ENCODE measurements around the gene FOXI1.
"Not testable (repeated sequence)": the region's sequence is repeated elsewhere in the genome, so short reads cannot be mapped to it uniquely, and the experiment has no call there.

The FOXI1 gene

DNA sequence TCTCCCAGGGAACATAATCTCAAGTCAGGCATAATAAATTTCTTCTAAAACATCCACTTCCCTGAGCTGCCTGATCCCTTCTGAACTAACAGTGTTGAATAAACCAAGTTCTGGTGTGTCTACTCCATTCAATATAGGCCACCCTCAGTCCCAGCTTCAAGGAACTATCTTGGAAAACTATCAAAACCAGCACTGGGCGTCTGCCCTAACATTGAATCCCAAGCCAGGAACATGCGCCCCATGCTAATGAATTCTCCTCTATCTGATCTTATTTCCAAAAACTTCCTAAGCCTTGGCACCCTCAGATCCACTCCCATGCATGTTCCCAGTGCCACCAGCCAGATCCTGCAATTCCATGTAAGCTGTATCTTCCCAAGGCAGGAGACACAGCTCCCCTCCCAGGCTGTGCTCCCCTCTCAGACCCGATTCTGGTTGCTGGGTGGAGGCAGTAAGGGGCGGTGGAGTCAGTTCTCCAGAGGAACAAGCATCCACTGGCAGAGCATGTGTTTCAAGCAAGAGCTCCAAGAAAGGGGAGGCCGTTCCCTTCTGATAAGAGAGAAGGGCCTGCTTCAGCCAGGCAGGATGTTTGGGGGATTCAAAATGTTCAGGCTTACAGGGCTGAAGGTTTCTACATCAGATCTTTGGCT, 13.1 kb upstream of the FOXI1 start:
- no peak for DNase-seq

DNA sequence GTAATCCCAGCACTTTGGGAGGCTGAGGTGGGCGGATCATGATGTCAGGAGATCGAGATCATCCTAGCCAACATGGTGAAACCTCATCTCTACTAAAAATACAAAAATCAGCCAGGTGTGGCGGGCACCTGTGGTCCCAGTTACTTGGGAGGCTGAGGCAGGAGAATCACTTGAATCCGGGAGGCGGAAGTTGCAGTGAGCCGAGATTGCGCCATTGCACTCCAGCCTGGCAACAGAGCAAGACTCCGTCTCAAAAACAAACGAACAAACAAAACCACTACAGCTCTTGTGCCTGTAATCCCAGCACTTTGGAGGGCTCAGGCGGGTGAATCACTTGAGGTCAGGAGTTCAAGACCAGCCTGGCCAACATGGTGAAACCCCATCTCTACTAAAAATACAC, 11.4 kb upstream of the FOXI1 start:
- DNase-seq = not testable (repeated sequence)

DNA sequence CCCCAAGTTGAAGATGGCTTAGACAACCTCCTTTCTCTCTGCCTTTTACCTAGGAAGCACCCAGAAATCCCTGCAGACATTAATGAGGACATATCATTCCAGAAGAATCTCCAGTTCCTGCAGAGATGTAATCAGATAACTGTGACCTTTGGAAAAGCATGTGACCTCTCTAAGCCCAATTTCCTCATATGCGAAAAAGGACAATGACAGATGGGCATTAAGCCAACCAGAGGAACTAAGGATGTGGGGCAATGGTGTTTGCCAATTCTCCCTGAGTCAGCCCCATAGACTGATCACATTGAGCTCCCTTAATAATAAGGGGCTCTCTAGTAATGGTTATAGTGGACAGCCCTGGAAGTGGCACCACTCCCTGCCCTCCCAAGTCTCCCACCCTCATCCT, 10.1 kb upstream of the FOXI1 start:
- DNase-seq = no peak

DNA sequence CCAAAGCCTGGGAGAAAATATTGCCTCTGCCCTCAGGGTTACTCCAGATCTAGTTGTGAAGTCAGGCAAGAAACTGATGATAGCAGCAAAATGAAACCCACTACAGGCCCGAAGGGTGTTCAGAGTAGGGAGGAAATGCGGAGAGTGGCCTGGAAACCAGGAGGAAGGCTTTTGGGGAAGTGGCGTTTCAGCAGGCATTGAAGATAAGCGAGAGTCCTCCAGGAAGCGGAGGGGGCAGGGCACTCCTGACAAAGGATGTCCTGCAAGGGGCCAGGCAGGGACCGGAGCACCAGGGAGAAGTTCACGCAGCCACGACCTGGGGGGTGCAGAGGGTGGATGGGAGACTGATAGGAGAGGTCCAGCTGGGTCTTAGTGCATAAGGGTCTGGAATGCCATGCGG, 7.8 kb upstream of the FOXI1 start:
- DNase-seq = peak in 2 of 14 donors; percentile 2 to 3

DNA sequence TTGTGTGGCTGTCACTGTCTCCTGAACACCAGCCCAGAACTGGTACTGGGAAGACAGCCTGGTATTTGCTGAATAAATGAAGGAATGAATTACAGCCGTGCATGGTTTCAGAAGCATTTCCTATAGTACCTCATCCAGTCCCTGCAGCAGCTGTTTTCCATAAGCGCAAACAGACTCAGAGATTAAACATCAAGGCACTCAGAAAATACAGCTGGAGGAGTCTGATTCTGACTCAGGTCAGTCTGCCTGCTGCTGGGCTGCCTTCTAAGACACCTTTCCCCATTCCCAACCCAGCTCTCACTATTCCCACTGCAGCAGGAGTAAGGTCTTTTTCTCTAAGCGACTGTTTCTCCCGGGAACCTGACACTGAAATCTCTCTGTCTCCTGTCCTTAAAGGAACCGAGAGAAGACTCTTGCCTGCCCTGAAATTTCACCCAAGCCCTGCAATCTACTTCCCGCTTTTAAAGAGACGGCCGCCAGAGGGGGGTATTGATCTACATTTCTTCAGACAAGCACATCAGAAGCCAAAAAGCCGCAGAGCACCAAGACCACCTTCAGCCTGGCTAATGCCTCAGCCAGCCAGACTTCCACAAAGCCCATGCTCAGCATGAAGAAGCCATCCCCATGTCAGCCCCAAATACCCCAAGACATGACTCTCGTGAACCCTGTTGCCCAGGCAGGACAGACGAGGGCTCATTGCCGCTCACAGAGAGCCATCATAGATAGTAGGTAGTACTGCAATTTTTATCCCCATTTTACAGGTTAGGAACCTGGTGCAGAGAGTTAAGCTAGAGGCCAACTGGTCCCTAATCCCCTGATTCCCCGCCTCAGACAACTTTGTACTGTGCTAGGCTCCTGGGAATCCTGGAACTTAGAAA, 5.4 kb upstream of the FOXI1 start:
- DNase-seq = peak in 12 of 14 donors; percentile 4 to 75 (median 48)

DNA sequence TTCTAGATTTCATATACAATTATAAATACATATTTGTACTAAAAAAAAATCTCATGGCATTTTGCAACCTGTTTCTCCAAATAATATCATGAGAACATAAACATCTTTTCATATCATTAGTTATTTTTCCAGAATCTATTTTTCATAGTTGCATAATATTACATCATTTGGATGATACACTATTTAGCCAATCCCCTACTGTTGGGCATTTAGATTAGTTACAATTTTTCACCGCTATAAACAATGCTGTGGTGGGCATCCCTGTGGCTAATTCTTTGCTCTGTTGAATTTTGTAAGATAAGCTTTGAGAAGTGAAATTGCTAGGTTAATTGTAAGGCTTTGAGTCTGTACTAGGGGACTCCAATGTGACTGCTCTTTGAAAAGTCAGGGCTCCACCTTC, 2.2 kb upstream of the FOXI1 start:
- DNase-seq = no peak

DNA sequence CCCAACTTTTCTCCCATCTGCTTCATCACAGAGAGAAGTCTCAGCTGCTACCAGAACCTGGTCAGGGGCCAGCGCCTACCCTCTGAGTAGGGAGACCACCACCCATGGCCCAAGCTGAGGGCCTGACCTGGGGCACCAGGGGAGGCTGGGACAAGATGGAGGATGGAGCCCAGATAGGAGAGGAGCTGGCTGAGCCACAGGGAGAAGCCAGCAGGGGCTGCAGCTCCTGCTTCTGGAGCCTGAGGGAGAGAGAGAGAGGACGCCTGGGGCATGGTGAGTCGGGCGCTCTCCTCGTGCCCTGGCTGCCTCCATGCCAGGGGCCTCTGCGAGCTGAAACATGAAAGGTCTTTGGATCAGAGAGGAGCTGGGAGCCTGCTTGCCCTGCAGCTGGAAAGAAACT, 1.4 kb upstream of the FOXI1 start:
- DNase-seq = no peak

DNA sequence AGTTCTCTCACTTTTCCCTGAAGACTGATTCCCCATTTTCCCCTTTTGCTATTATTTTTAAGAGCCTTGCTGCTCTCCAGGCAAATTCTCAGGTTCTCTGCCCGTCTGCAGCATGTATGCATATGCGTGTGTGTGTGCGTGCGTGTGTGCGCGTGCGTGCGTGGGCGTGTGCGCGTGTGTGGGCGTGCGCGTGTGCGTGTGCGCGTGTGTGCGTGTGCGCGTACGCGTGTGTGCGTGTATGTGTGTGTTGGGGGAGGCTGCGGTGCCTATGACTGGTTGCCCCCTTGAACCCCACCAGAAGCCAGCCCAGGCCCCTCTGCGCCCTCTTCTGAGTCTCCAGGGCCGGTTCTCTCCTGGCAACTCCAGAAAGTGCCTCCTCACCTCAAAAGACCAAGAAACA, 987 bp upstream of the FOXI1 start:
- DNase-seq = no peak

DNA sequence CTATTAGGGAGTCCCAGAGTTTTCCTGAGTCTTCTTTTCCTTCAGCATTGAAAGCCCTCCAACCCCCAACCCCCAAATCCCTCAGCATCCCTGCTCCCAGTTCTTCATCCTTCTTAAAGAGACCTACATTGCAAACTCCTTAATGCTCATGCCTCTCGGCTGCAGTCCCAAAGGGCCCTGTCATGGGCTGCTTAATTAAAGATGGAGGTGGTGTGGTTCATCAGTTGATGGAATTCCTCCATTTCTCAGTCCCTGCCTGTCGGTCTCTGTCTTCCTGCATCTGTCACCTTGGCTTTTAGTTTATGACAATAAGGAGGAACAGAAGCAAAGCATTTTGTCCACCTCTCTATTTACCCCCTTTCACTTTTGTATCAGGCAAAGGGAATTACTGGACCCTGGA, 2.0 kb downstream of the FOXI1 start:
- no peak for DNase-seq

DNA sequence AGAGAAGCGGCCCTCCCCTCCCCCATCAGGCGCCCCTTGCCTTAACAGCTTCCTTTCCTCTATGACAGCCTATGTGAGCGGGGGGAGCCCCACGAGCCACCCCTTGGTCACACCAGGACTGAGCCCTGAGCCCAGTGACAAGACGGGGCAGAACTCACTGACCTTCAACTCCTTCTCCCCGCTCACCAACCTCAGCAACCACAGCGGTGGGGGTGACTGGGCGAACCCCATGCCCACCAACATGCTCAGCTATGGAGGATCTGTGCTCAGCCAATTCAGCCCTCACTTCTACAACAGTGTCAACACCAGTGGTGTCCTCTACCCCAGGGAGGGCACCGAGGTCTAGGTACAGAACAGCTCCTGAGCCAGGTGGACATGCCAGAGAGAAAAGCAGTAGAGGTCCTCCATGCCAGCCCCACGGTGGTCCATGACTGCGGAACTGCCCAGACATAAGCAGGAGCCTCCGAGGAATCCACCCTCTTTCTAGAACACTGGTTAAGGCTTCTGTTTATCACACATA, 2.6 kb downstream of the FOXI1 start:
- DNase-seq = no peak

DNA sequence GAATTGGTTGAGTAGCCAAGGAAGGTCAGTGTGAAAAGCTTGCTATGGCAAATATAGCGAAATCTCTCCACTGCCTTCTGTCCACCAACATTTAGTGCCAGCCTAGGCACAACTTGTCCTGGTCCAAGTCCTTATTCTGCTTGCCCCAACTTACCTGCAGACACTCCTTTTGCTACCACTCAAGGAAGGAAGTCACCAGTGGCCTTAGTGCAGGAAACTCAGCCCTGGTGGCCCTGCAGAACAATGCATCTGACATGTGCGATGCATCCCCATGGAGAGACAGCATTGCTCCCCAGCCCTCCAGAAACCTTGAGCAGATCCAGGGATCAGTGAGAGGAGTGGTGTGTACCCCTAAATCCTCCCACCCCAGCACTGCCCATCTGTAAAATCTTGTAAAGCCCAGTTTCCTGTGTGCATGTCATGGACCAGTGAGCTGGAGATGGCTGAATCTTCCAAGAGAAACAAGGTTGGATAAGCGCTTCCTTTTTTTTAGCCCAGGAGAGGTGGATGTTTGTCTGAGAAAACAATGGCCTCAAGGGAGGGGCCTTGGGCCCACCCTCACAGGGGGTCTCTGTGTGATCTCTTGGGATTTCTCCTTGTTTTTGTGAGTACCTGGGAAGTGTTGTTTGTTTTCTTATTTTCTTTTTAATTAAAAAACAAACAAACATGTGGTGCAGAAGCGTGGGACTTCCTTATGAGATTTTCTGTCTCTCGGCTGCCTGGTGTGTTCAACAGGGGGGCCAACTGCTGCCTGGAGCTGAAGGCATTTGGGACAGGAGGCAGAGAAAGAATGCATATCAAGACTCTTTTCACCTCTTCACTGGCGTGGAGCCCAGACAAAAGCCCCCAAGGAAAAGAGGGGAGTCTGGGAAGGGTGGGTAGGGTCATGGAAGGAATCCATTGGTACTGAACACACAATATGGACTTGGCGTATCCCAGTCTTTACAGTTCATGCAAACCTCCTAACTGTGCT, 3.6 kb downstream of the FOXI1 start:
- no peak for DNase-seq

DNA sequence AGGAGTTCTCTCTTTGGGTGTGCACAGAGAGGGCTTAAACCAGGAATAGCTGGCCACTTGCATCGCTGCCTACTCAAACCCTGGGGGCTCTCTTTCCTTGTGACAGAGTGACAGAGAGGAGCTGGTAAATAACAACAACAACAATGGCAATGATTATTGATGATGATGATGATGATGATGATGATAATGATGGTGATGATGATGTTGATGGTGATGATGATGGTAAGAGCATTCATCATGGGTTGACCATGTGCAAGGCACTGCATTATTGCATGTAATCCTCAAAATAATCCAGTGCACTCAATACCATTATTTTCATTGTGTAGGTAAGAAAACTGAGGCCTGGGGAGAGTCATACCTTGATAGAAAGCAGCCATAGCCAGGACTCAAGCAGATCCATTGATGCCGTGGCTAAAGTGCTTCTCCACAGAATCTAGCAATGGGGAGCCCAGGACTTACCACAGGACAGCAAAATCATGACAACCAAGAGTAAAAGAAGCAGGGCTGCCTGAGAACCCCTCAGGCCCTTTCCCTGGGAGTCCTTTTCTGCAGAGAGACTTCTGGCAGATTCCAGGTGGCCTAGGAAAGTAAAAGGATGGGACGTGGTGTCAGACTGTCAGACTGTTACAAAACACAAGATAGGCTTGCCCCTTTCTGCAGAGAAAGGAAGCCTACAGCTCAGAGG, 4.8 kb downstream of the FOXI1 start:
- DNase-seq = no peak

DNA sequence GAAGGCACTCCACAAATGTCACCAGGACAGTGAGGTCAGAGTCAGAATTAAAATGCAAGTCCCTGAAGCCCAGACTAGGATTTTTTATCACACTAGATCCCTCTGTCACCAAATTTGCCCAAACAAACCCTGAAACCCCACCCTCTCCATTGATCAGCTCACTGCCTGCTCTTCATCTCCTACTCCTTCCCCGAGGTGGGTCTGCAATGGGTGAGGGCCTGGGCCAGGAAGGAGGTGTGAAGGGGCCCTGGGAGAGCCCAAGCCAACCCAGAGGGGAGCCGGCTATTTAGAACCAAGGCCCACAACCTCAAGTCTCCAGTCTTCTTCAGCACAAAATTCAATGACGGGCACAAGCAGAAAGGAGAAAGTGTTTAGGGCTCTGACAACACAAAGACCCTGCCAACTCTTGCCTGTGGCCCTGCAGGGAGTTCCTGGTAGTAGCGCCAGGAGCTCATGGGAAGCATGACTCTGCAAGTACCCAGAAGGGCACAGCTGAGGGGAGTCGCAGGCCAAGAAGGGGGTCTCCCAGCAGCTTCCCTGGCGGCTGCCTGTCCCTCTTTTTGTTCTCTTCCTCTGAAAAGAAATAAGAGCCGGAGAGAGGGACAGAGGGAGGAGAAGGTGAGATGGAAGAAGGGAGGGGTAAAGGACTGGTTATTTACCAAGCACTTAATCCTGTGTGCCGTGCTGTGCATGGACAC, 5.5 kb downstream of the FOXI1 start:
- peak in 1 of 14 donors; percentile 20 for DNase-seq

DNA sequence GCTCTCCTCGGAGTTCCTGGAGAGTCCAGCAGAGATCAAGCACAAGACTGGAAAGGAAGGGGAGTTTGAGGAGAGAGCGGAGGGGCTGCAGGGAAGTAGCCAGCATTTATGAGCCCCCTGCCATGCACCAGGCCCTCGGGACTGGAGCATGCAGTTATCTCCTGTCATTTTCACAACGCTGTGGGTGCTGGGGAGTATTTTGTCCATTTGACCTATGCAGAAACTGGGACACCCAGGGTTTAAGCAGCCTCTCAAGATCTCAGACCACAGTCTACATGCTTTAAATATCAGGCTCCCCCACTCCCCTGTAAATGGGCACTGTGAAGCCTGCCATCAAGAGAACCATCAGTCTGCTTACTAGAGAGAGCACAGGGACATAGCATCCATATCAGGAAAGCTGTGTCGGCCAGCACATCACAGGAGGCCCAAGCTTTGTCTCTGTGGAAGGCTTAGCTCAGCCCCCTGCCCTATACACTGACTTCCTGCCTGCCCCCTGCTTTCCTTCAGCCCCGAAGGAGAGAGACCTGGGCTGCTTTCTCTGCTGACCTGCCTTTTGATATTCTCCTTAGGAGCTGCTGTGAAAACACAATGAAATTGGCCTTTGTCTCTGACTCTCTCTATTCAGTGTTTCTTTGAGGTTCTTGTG, 7.3 kb downstream of the FOXI1 start:
- DNase-seq = no peak

DNA sequence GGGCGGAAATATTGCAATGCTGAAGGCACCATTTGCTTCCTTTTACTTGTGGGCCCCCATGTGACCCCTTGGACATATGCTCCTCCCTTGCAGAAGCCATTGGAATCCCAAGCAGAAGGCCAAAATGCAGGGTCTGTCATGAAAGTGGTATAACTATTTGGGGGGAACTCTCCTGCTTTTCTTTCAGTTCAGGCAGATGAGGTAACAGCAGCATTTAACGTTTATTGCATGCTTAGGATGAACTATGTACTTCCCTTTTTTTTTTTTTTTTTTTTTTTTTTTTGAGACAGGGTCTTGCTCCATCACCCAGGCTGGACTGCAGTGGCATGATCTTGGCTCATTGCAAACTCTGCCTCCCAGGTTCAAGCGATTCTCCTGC, 7.8 kb downstream of the FOXI1 start:
- no peak for DNase-seq

DNA sequence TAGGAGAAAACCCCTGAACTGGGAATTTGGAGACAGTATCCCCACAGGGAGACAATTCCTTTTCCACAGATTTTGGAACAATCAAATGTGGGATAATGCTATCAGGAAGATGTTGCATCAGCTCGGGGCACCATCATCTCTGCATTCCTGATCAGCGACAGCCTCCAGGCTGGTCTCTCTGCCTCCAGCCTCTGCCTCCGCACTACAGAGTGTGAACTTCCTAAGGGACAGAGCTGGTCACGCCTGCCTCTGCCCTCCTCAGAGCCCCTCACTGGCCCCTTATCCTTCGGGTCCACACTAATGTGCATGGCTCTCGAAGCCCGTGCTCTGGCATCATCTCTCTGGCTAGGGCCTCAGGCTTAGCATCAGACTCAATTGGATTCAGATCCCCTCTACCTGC, 8.6 kb downstream of the FOXI1 start:
- DNase-seq = no peak

DNA sequence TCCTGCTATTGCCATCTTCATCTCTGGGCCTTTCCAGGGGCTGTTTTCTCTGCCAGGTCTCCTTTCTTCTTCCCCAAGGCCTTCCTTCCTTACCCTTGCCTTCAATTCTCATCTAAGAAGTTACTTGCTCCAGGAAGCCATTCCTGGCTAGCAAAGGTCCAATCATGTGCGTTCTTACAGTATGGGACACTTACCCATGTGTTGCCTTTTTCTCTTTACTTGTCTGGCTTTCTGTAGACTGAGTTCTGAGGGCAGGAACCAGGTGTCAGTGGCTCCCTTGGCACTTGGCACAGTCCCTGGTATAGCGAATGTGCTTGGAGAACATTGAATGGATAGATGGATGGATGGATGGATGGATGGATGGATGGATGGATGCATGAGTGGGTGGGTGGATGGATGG, 10.2 kb downstream of the FOXI1 start:
- no peak for DNase-seq

DNA sequence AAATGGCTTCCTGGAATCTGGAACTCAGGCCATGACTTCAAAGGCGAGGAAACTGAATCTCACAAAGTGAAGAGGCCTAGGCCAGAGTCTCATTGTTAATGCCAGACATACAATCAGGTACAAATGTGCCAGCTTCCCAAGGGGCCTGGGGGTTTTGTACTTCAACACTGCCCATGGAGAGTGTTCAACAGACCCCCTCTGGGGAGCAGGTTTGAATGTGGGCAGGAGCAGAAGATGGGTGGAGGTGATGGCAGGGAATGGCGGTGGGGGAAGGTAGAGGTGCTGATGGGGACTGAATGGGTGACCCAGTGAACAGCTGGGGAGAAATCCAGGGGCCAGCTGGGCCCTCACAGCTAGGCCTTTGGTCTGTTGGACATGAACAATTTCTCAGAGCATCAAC, 12.0 kb downstream of the FOXI1 start:
- no peak for DNase-seq

DNA sequence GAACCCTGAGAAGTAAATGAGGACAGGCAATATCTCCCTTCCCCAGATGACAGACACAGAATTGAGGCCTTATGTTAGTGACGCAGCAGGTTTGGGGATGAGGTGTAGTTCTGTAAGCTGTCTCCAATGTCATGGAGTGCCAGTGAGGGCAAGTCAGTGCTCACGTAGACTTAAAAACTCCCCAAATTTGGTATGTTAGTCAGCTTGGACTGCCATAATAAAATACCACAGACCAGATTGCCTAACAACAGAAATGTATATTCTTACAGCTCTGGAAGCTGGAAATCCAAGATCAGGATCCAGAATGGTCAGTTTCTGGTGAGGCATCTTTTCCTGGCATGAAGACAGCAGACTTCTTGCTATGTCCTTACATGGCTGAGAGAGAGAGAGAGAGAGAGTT, 14.9 kb downstream of the FOXI1 start:
- DNase-seq = no peak

DNA sequence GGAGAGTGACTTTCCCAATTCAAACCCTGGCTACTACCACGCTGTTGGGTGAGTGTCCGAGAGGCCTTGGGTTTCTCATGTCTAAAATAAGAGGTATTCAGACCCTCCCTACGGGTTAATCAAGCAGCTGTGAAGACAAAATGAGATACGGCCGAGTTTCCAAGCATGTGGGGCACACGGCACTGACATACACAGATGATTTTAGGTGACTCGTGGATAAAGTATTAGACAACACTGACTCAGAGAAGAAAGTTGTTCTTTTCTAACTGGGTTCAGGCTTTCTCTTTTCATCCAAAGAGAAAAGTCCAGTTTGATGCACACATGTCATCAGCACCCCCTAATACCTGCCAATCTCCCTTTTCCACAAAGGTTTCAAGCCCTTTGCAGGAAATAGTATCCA, 15.6 kb downstream of the FOXI1 start:
- no peak for DNase-seq

DNA sequence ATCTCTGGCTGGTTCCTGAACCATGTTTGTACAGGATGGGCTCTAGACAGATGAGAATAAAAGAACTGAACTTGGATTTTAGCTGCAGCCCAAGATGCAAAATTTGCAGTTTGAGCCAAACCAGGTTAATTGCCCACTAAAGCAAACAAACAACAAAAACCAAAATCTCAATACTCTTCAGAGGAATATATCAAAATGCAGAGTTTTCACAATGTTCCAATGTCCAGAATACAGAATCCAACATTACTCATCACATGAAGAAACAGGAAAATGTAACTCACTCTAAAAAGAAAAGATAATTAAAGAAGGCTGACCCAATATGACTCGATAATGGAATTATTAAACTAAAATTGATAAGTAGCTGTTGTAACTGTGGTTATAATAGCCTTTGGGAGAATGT, 20.4 kb downstream of the FOXI1 start:
- DNase-seq = no peak
